K562 (cell line): ENCODE results near the gene GRK1. TPM values are rescaled to one million over a fixed set of nuclear protein-coding genes. Genes with fewer than 3 reads are reported as not detected.

ENCODE experiments used
- ATAC-seq: fragments of 200-7000 bp; cut with Tn5 transposase; 3 replicates; pipeline ENCODE4 v1.9.1; 2020; ENCODE audit warnings: moderate library complexity
- BruUV-seq: library from RNA; stranded (reverse); fragments of 400-500 nt; replicated peaks from 2 replicates; lab custom pipeline; 2021; lab: Mats Ljungman, UMichigan
- CTCF ChIA-PET: fragments of 300-600 bp; formaldehyde crosslinking; extraction: SDS; loops from one replicate; lab custom pipeline; 2021; ENCODE audit warnings: low intra/inter-chr PET ratio; lab: Yijun Ruan, JAX
- POLR2A ChIA-PET: fragments of 300-600, 350-650 bp; sonication (Branson Sonifier 250); formaldehyde crosslinking; extraction: SDS; loops from one replicate; lab custom pipeline; 2021; ENCODE audit warnings: antibody characterized with exemption, inconsistent platforms; lab: Yijun Ruan, JAX
- DNase-seq, 4 experiments: peaks; one replicate each; pipeline versions ENCODE4 v3.0.0 to v3.0.0-alpha.2; 2011 to 2018; ENCODE audit warnings: low spot score in 3 of 4, mixed read lengths in 3 of 4; ENCODE audit errors: extremely low read depth in 1 of 4
- FAIRE-seq: peaks from 2 replicates; lab custom pipeline; 2011; peaks lifted over from hg19 to GRCh38; lab: Jason Lieb, UNC
- H2AFZ ChIP-seq: 2 replicates; pipeline ENCODE4 v1.6.0; 2011; ENCODE audit warnings: low read depth, low read length, control low read depth, inconsistent platforms
- H3K27ac ChIP-seq: fragments of 200-600 bp; 3 replicates; pipeline ENCODE4 v1.8.0; 2011; ENCODE audit warnings: low read depth, mild to moderate bottlenecking, control low read depth, inconsistent platforms, low read length, moderate library complexity, mixed read lengths; ENCODE audit errors: extremely low read depth
- H3K27me3 ChIP-seq, 2 experiments: fragments of 300-600 bp in 1 of 2; 2 replicates in 1 of 2; 3 replicates in 1 of 2; pipeline versions ENCODE4 v1.6.0 to v1.8.0; 2011; ENCODE audit warnings: inconsistent platforms in 2 of 2, low read length in 2 of 2, mild to moderate bottlenecking in 1 of 2, mixed read lengths in 1 of 2, moderate library complexity in 1 of 2; ENCODE audit not compliant: control insufficient read depth in 2 of 2, insufficient read depth in 2 of 2
- H3K36me3 ChIP-seq: fragments of 300-600 bp; 3 replicates; pipeline ENCODE4 v1.8.0; 2011; ENCODE audit warnings: mild to moderate bottlenecking, low read length, inconsistent platforms; ENCODE audit not compliant: control insufficient read depth, insufficient read depth
- H3K4me1 ChIP-seq, 2 experiments: fragments of 200-600 bp in 1 of 2; replicated peaks in 1 of 2; 2 replicates in 1 of 2; 3 replicates in 1 of 2; pipeline versions ENCODE4 v1.5.1 to v1.8.0; 2011; ENCODE audit warnings: inconsistent platforms in 2 of 2, low read length in 2 of 2, mild to moderate bottlenecking in 1 of 2, mixed read lengths in 1 of 2, moderate library complexity in 1 of 2; ENCODE audit not compliant: control insufficient read depth in 2 of 2, insufficient read depth in 2 of 2
- H3K4me2 ChIP-seq: 2 replicates; pipeline ENCODE4 v1.6.1; 2011; ENCODE audit warnings: low read length, control low read depth, inconsistent platforms, mixed read lengths; ENCODE audit not compliant: insufficient read depth
- H3K4me3 ChIP-seq: fragments of 200-600 bp; sonication (generic), shearing (Covaris generic); 2 replicates; pipeline ENCODE4 v1.5.1; 2016; ENCODE audit warnings: control low read depth, inconsistent platforms
- H3K79me2 ChIP-seq: fragments of 200-600 bp; 3 replicates; pipeline ENCODE4 v1.8.0; 2011; ENCODE audit warnings: low read length, inconsistent platforms; ENCODE audit not compliant: control insufficient read depth, insufficient read depth
- H3K9ac ChIP-seq, 2 experiments: 2 replicates each; pipeline versions ENCODE4 v1.6.0 to v1.6.1; 2011; ENCODE audit warnings: low read depth in 2 of 2, low read length in 2 of 2, control low read depth in 1 of 2, inconsistent platforms in 1 of 2, mild to moderate bottlenecking in 1 of 2, mixed read lengths in 1 of 2; ENCODE audit not compliant: insufficient read depth in 1 of 2
- H3K9me1 ChIP-seq: one replicate; pipeline ENCODE4 v1.6.0; 2011; ENCODE audit warnings: inconsistent platforms, mild to moderate bottlenecking, low read length, moderate library complexity; ENCODE audit not compliant: control insufficient read depth, insufficient read depth
- H3K9me3 ChIP-seq: replicated peaks from 2 replicates; pipeline ENCODE4 v1.5.1; 2011; ENCODE audit warnings: low read depth, low read length, inconsistent platforms; ENCODE audit not compliant: control insufficient read depth, insufficient read depth
- H4K20me1 ChIP-seq: replicated peaks from 2 replicates; pipeline ENCODE4 v1.6.1; 2011; ENCODE audit warnings: low read length, inconsistent platforms, mixed read lengths; ENCODE audit not compliant: control insufficient read depth, insufficient read depth
- CHCHD3 ChIP-seq: fragments of 250-450 bp; sonication (Bioruptor Pico); IDR thresholded peaks from 2 replicates; pipeline ENCODE4 v2.1.2; 2022; ENCODE audit warnings: mild to moderate bottlenecking
- ETV6 ChIP-seq, 3 experiments: fragments of 150-350 bp in 1 of 3; sonication (generic) in 1 of 3; formaldehyde crosslinking in 1 of 3; IDR thresholded peaks; 2 replicates each; pipeline versions ENCODE4 v1.6.1 to v1.8.0; 2014 to 2022; ENCODE audit warnings: borderline replicate concordance in 2 of 3, low read depth in 2 of 3, antibody characterized with exemption in 1 of 3, low read length in 1 of 3, mild to moderate bottlenecking in 1 of 3, missing genetic modification reagents in 1 of 3
- FOXM1 ChIP-seq, 2 experiments: fragments of 450-650 bp in 1 of 2; sonication (generic) in 1 of 2; formaldehyde crosslinking in 1 of 2; IDR thresholded peaks; 2 replicates each; pipeline versions ENCODE4 v1.6.1 to v1.9.0; 2017 to 2022; ENCODE audit warnings: low read depth in 2 of 2, mild to moderate bottlenecking in 2 of 2, missing genetic modification reagents in 1 of 2, moderate library complexity in 1 of 2
- JUNB ChIP-seq: fragments of 450-650 bp; formaldehyde crosslinking; conservative IDR thresholded peaks from 2 replicates; pipeline ENCODE4 v1.4.0; 2020; ENCODE audit warnings: mild to moderate bottlenecking
- POLR2AphosphoS5 ChIP-seq: IDR thresholded peaks from 2 replicates; pipeline ENCODE4 v1.6.1; 2011; ENCODE audit warnings: mild to moderate bottlenecking, low read depth, low read length, moderate library complexity; ENCODE audit not compliant: control insufficient read depth, insufficient read depth
- RBM25 ChIP-seq: fragments of 200-400 bp; formaldehyde crosslinking; IDR thresholded peaks from 2 replicates; pipeline ENCODE4 v1.6.1; 2018; ENCODE audit warnings: low read length, low read depth, moderate library complexity; ENCODE audit not compliant: severe bottlenecking
- SIRT6 ChIP-seq: IDR thresholded peaks from one replicate; pipeline ENCODE4 v1.6.1; 2012; ENCODE audit warnings: low read depth, mild to moderate bottlenecking, control low read depth, inconsistent platforms, low read length, moderate library complexity
- U2AF1 ChIP-seq: fragments of 200-400 bp; formaldehyde crosslinking; optimal IDR thresholded peaks from 2 replicates; pipeline ENCODE3; 2017; ENCODE audit warnings: mild to moderate bottlenecking, low read depth, low read length, moderate library complexity
- ZFPM2 ChIP-seq: fragments of 250-450 bp; sonication (Bioruptor Pico); IDR thresholded peaks from 2 replicates; pipeline ENCODE4 v1.5.1; 2022; ENCODE audit warnings: mild to moderate bottlenecking
- ZNF134 ChIP-seq: fragments of 250-450 bp; sonication (Bioruptor Pico); conservative IDR thresholded peaks from 2 replicates; pipeline ENCODE4 v1.4.0; 2020
- ZNF197 ChIP-seq: fragments of 200-800 bp; sonication (Bioruptor generic); IDR thresholded peaks from 2 replicates; pipeline ENCODE4 v1.6.1; 2016; ENCODE audit warnings: low read depth, missing genetic modification characterization, missing compliant biosample characterization
- ZNF707 ChIP-seq: fragments of 250-450 bp; sonication (Bioruptor Pico); conservative IDR thresholded peaks from 2 replicates; pipeline ENCODE4 v1.8.0; 2022; ENCODE audit warnings: inconsistent platforms, mild to moderate bottlenecking, moderate library complexity
- WGBS: fragments of 100-300 bp; shearing (Covaris generic); methylation state at CpG from one replicate; pipeline ENCODE4 v1.1.6; 2016; ENCODE audit warnings: low coverage, mixed read lengths; ENCODE audit not compliant: insufficient coverage; ENCODE audit errors: missing lambda C conversion rate; 5-methylcytosine and 5-hydroxymethylcytosine counted together
- in situ Hi-C: fragments of 300-500 bp; cut with MboI; formaldehyde crosslinking; loops from 4 replicates; pipeline ENCODE4 v1.15.0; 2018; ENCODE audit warnings: inconsistent platforms, mixed read lengths
- intact Hi-C: fragments of 100-400 bp; cut with micrococcal nuclease; formaldehyde crosslinking; loops from 2 replicates; pipeline ENCODE4 v1.14.2; 2022
- polyA plus RNA-seq, 8 experiments: library from polyadenylated mRNA; depleted of rRNA in 4 of 8; stranded (reverse) in 5 of 8; unstranded in 3 of 8; fragments of >200 nt; fragmentation: Nextera tagmentation in 2 of 8; fragmentation: Illumina TruSeq in 1 of 8; extraction: Ambion mirVana in 2 of 8; extraction: Trizol in 1 of 8; gene quantifications; 2 replicates each; pipeline versions ENCODE4 v1.2.1 to v1.2.3, GENCODE V29; 2011 to 2014; ENCODE audit warnings: inconsistent platforms in 1 of 8, missing spikeins in 1 of 8
- total RNA-seq, 7 experiments: library from RNA; depleted of rRNA in 6 of 7; stranded (reverse); fragments of >200 nt in 6 of 7; fragmentation: Illumina TruSeq in 2 of 7; extraction: Trizol in 2 of 7; gene quantifications; 2 replicates each; pipeline versions ENCODE4 v1.2.1 to v1.2.3, GENCODE V29; 2011 to 2021; ENCODE audit warnings: low replicate concordance in 1 of 7
- TF ChIP-seq, protein P1 (sequence below): fragments of 450-650 bp; IDR thresholded peaks from 2 replicates; pipeline ENCODE4 v1.6.1; 2018; ENCODE audit warnings: mild to moderate bottlenecking, low read depth; ENCODE audit not compliant: partially characterized antibody
- TF ChIP-seq, protein P2 (sequence below): sonication (generic); formaldehyde crosslinking; IDR thresholded peaks from 2 replicates; pipeline ENCODE4 v1.8.0; 2022; ENCODE audit warnings: missing genetic modification reagents, mild to moderate bottlenecking, moderate library complexity, borderline replicate concordance
- TF ChIP-seq, protein P3 (sequence below), 2 experiments: fragments of 250-450 bp in 1 of 2; fragments of 450-650 bp in 1 of 2; sonication (Bioruptor Pico) in 1 of 2; IDR thresholded peaks; 2 replicates each; pipeline versions ENCODE4 v1.6.1 to v1.8.0; 2016 to 2021; ENCODE audit warnings: mild to moderate bottlenecking in 2 of 2, moderate library complexity in 2 of 2, missing compliant biosample characterization in 1 of 2, missing genetic modification characterization in 1 of 2

Gene GRK1
- total and polyA plus RNA-seq, 9 of the 15 experiments (the other 6 are each of a cell fraction or from before 2014, with no cell fraction given) = 0.09 TPM; not detected in 8

DNA sequence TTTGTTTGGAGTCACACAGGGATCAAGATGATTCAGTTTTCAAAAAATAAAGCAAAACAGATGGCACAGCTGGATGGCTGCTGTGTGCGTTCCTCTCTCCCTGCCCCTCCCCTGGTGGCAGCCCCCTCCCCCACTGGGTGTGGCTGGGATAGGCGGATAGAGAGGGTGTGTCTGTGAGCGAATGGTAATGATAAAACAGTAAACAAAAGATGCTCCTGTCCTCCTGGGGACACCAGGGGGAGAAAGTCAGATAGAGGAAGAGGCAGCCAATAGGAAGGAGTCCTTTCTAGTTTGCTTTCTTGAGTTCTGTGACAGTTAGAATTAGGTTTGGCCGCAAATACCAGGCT is 98.5 kb downstream of the GRK1 start:
- Histone ChIP-seq H3K36me3 (no peaks in the 10 kb centered on the region), H3K27ac (no peak overlapping the region), H3K4me2 (no peak overlapping the region), H3K27me3 (peaks cover 30 to 82% of the 10 kb centered on the region in 2 experiments), H3K79me2 (no peaks in the 10 kb centered on the region), H3K9me1 (no peaks in the 10 kb centered on the region), H4K20me1 (0 out of 2 replicates have a peak, but pooled peaks cover 5% of the 10 kb centered on the region), H3K4me3 (no peak overlapping the region), H3K9ac (no peak overlapping the region), H3K9me3 (no peaks in the 10 kb centered on the region), H2AFZ (no peak overlapping the region), H3K4me1 (peaks cover 4 to 11% of the 10 kb centered on the region in 2 experiments; a peak in 4 of 5 replicates)
- in situ Hi-C loops = no loop called here
- TF ChIP-seq JUNB (CRISPR knock-in tag) (no peak), ZNF134 (CRISPR knock-in tag) (no peak), ZNF197 (no peak), U2AF1 (no peak), SIRT6 (no peak), RBM25 (no peak), ETV6 (IDR thresholded peaks at IDR 0.05; ENCODE audit: borderline replicate concordance in 1 of 2, low read depth in 2 of 2, low read length in 1 of 2) (no peak), ETV6 (CRISPR knock-in tag; IDR thresholded peaks at IDR 0.05; ENCODE audit: borderline replicate concordance) (no peak), ZNF707 (CRISPR knock-in tag) (no peak), CHCHD3 (CRISPR knock-in tag) (no peak), ZFPM2 (CRISPR knock-in tag) (no peak), FOXM1 (IDR thresholded peaks at IDR 0.05; ENCODE audit: low read depth) (no peak), FOXM1 (CRISPR knock-in tag; IDR thresholded peaks at IDR 0.05; ENCODE audit: low read depth) (no peak), POLR2AphosphoS5 (no peak)
- TF ChIP-seq, protein P1, sequence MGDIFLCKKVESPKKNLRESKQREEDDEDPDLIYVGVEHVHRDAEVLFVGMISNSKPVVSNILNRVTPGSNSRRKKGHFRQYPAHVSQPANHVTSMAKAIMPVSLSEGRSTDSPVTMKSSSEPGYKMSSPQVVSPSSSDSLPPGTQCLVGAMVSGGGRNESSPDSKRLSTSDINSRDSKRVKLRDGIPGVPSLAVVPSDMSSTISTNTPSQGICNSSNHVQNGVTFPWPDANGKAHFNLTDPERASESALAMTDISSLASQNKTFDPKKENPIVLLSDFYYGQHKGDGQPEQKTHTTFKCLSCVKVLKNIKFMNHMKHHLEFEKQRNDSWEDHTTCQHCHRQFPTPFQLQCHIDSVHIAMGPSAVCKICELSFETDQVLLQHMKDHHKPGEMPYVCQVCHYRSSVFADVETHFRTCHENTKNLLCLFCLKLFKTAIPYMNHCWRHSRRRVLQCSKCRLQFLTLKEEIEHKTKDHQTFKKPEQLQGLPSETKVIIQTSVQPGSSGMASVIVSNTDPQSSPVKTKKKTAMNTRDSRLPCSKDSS = no peak
- TF ChIP-seq, protein P2, sequence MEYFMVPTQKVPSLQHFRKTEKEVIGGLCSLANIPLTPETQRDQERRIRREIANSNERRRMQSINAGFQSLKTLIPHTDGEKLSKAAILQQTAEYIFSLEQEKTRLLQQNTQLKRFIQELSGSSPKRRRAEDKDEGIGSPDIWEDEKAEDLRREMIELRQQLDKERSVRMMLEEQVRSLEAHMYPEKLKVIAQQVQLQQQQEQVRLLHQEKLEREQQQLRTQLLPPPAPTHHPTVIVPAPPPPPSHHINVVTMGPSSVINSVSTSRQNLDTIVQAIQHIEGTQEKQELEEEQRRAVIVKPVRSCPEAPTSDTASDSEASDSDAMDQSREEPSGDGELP = no peak
- TF ChIP-seq, protein P3, sequence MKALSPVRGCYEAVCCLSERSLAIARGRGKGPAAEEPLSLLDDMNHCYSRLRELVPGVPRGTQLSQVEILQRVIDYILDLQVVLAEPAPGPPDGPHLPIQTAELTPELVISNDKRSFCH (CRISPR knock-in tag; IDR thresholded peaks at IDR 0.05) = no peak
- TF ChIP-seq, protein P3 (tag; IDR thresholded peaks at IDR 0.05) = no peak
- FAIRE-seq (no peak), DNase-seq (peak in 3 of 4 experiments; percentile 17 to 30 (median 24)), ATAC-seq (peak; percentile 62)
- CTCF ChIA-PET = no interaction called here
- POLR2A ChIA-PET = no interaction called here
- WGBS = 0% methylated on average over 3 of the region's 4 CpGs
- BruUV-seq = no TSS peak
- intact Hi-C loops = no loop called here
